ENCODE results near the gene KRTAP4-3. TPM values are rescaled to one million over a fixed set of nuclear protein-coding genes. Genes with fewer than 3 reads are reported as not detected.
A peak's percentile ranks its signal among the peaks of the same experiment; 100 is the strongest.
"Not testable (repeated sequence)": the region's sequence is repeated elsewhere in the genome, so short reads cannot be mapped to it uniquely, and the experiment has no call there.

Gene KRTAP4-3
- total RNA-seq, 1 donor: not detected

GRCh38 chr17:41144846-41145245, 23.2 kb downstream of the KRTAP4-3 start:
- TF ChIP-seq CTCF (IDR thresholded peaks at IDR 0.05; ENCODE audit: insufficient read depth, low read length): no peak
- no peak overlapping the region for H3K4me3 ChIP-seq (ENCODE audit: low read depth, low read length)
- DNase-seq (ENCODE audit: low read depth): no peak

- H3K4me3 ChIP-seq (ENCODE audit: low read depth, low read length): no peak overlapping the region
- no peak for TF ChIP-seq CTCF (IDR thresholded peaks at IDR 0.05; ENCODE audit: insufficient read depth, low read length)
- DNase-seq (ENCODE audit: low read depth): peak; percentile 4
Observed at GRCh38 chr17:41141361-41141760, 26.7 kb downstream of the KRTAP4-3 start.

- no peak for TF ChIP-seq CTCF (IDR thresholded peaks at IDR 0.05; ENCODE audit: insufficient read depth, low read length)
- peak; percentile 15 for DNase-seq (ENCODE audit: low read depth)
- no peak within 1 kb of the TSS for H3K4me3 ChIP-seq (ENCODE audit: low read depth, low read length)
Observed at GRCh38 chr17:41140360-41141131, 27.5 kb downstream of the KRTAP4-3 start, which contains the start of gene KRTAP4-6. Gene KRTAP4-6, minus strand, starts transcription at chr17:41140544. Its CDS starts 57 bp downstream, at chr17:41140487.

- H3K4me3 ChIP-seq (ENCODE audit: low read depth, low read length); DNase-seq (ENCODE audit: low read depth): not testable (repeated sequence)
Observed at GRCh38 chr17:41139865-41140264, 28.2 kb downstream of the KRTAP4-3 start.

- no peak overlapping the region for H3K4me3 ChIP-seq (ENCODE audit: low read depth, low read length)
- TF ChIP-seq CTCF (IDR thresholded peaks at IDR 0.05; ENCODE audit: insufficient read depth, low read length): no peak
- DNase-seq (ENCODE audit: low read depth): no peak
Observed at GRCh38 chr17:41133880-41134735, 33.9 kb downstream of the KRTAP4-3 start.

- TF ChIP-seq CTCF (IDR thresholded peaks at IDR 0.05; ENCODE audit: insufficient read depth, low read length): no peak
- peak; percentile 10 for DNase-seq (ENCODE audit: low read depth)
- H3K4me3 ChIP-seq (ENCODE audit: low read depth, low read length): no peak overlapping the region
Observed at GRCh38 chr17:41131979-41132378, 36.0 kb downstream of the KRTAP4-3 start.

GRCh38 chr17:41127371-41127770, 40.6 kb downstream of the KRTAP4-3 start:
- no peak for DNase-seq (ENCODE audit: low read depth)
- H3K4me3 ChIP-seq (ENCODE audit: low read depth, low read length): no peak overlapping the region
- no peak for TF ChIP-seq CTCF (IDR thresholded peaks at IDR 0.05; ENCODE audit: insufficient read depth, low read length)

Measured in fibroblast of the aortic adventitia (primary cell).